ENCODE results near the gene MACROD1.

Gene MACROD1

DNA sequence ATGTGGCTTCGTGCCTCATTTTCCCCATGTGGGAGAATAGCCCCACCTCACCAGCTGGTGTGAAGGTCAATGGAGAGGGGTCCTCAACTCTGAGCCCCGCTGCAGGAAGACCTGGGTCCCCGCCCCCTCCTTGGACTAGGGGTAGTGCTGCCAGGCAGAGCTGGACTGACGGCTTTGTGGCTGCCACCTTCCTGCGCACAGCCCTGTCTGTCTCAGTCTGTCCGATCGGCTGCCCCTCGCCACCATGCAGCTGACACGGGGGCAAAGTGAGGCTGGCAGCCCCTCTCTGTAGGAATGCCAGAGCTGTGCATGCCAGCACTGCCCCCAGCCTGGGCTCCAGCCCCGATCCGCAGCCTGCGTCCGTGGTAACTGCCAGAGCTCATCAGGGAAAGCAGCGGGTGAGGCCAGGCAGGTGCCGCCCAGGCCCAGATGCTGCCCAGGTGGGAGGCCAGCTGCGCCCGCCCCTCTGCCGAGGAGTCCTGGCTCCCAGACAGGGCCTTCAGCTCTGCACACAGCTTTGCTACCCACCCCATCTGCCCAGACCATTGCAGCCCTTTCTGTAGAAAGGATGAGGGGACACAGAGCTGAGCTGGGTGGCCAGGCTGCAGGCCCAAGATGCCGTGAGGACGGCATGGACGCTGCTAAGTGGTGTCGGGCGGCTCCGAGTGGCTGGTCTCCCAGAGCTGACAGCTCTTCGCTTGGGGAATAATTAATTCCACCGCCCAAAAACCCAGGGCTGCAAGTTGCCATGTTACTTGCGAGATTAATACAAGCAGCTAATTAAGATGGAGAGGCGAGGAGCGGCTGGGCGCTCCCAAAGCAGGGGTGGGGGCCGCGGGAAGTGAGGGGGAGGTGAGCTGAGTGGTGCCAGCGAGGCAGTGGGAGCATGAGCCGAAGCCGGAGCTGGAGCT, 149.7 kb downstream of the MACROD1 start:
- no peak overlapping the region for H3K4me3 ChIP-seq (replicated peaks in 1 of 2; ENCODE audit: low read depth in 2 of 2, low read length in 2 of 2)
- TF ChIP-seq, protein P1, sequence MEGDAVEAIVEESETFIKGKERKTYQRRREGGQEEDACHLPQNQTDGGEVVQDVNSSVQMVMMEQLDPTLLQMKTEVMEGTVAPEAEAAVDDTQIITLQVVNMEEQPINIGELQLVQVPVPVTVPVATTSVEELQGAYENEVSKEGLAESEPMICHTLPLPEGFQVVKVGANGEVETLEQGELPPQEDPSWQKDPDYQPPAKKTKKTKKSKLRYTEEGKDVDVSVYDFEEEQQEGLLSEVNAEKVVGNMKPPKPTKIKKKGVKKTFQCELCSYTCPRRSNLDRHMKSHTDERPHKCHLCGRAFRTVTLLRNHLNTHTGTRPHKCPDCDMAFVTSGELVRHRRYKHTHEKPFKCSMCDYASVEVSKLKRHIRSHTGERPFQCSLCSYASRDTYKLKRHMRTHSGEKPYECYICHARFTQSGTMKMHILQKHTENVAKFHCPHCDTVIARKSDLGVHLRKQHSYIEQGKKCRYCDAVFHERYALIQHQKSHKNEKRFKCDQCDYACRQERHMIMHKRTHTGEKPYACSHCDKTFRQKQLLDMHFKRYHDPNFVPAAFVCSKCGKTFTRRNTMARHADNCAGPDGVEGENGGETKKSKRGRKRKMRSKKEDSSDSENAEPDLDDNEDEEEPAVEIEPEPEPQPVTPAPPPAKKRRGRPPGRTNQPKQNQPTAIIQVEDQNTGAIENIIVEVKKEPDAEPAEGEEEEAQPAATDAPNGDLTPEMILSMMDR (IDR thresholded peaks at IDR 0.05; ENCODE audit: low read depth, low read length) = no peak
- no peak for DNase-seq (ENCODE audit: low read depth in 2 of 2)

DNA sequence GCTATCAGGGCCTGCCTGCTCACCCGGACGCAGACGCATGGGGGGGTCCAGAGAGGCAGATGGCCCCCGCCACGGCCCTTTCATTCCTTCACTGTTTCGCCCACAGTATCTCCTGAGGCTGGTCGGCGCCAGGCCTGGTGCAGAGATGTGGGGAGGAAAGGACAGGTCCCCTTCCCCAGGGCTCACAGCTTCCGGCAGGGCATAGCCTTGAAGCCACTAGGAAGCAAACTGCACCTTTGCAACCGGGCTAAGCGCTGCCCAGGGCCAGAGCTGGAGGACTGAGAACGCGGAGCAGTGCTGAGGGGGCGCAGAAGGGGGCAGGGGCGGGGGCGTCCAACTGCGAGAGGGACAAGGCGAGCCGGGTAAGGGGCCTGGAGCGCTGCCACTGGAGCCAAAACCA, 150.4 kb downstream of the MACROD1 start:
- TF ChIP-seq, protein P1 (IDR thresholded peaks at IDR 0.05; ENCODE audit: low read depth, low read length) = no peak
- H3K4me3 ChIP-seq (replicated peaks in 1 of 2; ENCODE audit: low read depth in 2 of 2, low read length in 2 of 2) = no peak overlapping the region

DNA sequence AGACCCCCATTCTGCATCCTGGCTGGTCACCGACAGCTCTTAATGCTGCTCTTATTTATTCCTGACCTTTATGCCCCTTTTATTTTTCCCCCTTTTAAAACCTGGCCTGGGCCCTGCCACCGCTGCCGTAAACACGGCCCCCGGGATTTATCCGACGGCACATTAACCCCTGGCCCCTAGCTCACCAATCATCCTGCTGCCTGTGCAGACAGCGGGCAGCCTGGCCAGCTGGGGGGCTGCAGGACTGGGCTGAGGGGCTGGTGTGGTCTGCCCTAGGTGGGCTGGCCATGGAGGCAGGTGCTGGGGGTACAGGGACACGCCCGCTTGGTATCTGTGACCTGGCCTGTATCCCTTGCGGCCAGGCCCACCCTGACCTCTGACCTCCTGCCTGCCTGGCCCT, 151.6 kb downstream of the MACROD1 start:
- DNase-seq (ENCODE audit: low read depth in 2 of 2) = no peak
- TF ChIP-seq, protein P1 (IDR thresholded peaks at IDR 0.05; ENCODE audit: low read depth, low read length) = no peak
- no peak overlapping the region for H3K4me3 ChIP-seq (replicated peaks in 1 of 2; ENCODE audit: low read depth in 2 of 2, low read length in 2 of 2)

More for the DNA sequence above, 150.4 kb downstream of the MACROD1 start:
- DNase-seq (ENCODE audit: low read depth in 2 of 2) = no peak

DNA sequence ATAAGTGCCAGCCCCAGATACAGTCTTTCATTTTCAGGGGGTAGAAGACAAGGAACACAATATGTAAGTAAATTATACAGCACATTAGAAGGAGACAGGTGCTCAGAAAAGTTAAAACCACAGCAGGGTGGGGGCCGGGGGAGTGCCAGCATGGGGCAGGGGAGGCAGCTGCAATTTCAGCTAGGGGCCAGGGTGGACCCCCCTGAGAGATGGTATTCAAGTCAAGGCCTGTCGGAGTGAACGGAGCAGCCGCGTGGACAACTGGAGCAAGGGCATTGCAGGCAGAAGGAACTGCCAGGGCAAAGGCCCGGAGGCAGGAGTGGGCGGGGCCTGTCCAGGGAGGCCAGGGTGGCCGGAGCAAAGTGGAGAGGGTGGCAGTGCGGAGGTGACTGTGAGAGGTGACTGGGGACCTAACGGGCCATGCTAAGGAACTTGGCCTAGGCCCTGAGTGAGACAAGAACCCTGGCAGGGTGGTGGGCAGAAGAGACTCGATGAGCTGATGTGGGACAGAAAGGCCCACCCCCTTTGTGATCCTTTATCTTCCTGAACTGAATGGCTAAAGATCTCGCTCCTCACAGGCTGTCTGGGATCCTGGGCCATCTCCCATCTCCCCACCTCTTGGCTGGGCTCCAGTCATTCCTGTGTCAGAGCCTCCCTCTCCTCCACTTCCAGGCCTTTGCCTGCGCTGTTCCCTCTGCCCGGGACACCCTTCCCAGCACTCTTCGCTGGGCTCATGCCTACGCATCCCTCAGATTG, 152.6 kb downstream of the MACROD1 start:
- no peak for DNase-seq (ENCODE audit: low read depth in 2 of 2)
- no peak overlapping the region for H3K4me3 ChIP-seq (replicated peaks in 1 of 2; ENCODE audit: low read depth in 2 of 2, low read length in 2 of 2)
- TF ChIP-seq, protein P1 (IDR thresholded peaks at IDR 0.05; ENCODE audit: low read depth, low read length) = no peak

DNA sequence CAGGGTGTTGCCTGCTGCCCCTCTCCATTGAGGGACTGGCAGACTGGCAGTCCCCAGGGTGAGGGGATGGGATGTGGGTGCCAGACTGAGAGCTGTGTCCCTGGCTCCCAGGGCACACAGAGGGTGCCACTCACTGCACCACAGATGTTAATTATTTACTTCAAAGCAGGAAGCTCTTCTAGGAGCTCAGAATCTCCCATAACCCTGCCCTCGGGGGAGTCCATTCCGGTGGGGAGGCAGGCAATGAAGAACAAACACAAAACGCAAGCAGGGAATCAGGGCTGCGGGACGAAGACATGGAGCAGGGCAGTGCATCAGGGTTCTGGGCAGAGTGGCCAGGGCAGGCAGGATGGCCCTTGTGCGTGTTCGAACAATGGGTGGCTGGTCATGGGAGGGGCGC, 154.5 kb downstream of the MACROD1 start:
- TF ChIP-seq, protein P1 (IDR thresholded peaks at IDR 0.05; ENCODE audit: low read depth, low read length) = no peak
- no peak overlapping the region for H3K4me3 ChIP-seq (replicated peaks in 1 of 2; ENCODE audit: low read depth in 2 of 2, low read length in 2 of 2)
- DNase-seq (ENCODE audit: low read depth in 2 of 2) = no peak

DNA sequence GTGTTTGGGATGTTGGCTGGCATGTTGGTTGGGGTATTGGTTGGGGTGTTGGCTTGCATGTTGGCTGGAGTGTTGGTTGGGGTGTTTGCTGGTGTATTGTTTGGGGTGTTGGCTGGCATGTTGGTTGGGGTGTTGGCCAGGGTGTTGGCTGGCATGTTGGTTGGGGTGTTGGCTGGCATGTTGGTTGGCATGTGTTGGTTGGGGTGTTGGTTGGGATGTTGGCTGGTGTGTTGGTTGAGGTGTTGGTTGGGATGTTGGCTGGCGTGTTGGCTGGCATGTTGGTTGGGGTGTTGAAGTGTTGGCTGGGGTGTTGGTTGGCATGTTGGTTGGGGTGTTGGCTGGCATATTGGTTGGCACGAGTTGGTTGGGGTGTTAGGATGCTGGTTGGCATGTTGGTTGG, 155.1 kb downstream of the MACROD1 start:
- TF ChIP-seq, protein P1 (IDR thresholded peaks at IDR 0.05; ENCODE audit: low read depth, low read length) = no peak
- no peak overlapping the region for H3K4me3 ChIP-seq (replicated peaks in 1 of 2; ENCODE audit: low read depth in 2 of 2, low read length in 2 of 2)
- no peak for DNase-seq (ENCODE audit: low read depth in 2 of 2)
